Thoracic aorta (tissue), 2 donors: ENCODE data around the gene KIZ. TPM values are rescaled to one million over a fixed set of nuclear protein-coding genes. Genes with fewer than 3 reads are reported as not detected.

ENCODE experiments used
- ATAC-seq: fragments of 150-250 bp; one replicate; pipeline ENCODE4 v1.8.0; 2017; ENCODE audit warnings: low read depth; ENCODE audit not compliant: insufficient number of reproducible peaks, low FRiP score
- DNase-seq: peaks from one replicate; pipeline ENCODE4 v3.0.0-alpha.2; 2020; ENCODE audit warnings: low spot score
- H3K27ac ChIP-seq, 2 donors: fragments of 200-600 bp; sonication (generic); 1 replicate in 1 of 2; 2 replicates in 1 of 2; pipeline ENCODE4 v1.5.1; 2016; ENCODE audit warnings: mild to moderate bottlenecking in 2 of 2, moderate library complexity in 2 of 2
- H3K27me3 ChIP-seq: fragments of 200-600 bp; sonication (generic); replicated peaks from 2 replicates; pipeline ENCODE4 v1.6.0; 2016; ENCODE audit warnings: mild to moderate bottlenecking; ENCODE audit not compliant: insufficient read depth
- H3K36me3 ChIP-seq: fragments of 200-600 bp; sonication (generic); one replicate; pipeline ENCODE4 v1.5.1; 2016
- H3K4me1 ChIP-seq, 2 donors: fragments of 200-600 bp; sonication (generic); 1 replicate in 1 of 2; 2 replicates in 1 of 2; pipeline versions ENCODE4 v1.5.1 to v1.6.0; 2016; ENCODE audit warnings: low read depth in 2 of 2, mild to moderate bottlenecking in 1 of 2; ENCODE audit not compliant: control insufficient read depth in 1 of 2
- H3K4me3 ChIP-seq: fragments of 200-600 bp; sonication (generic); 2 replicates; pipeline ENCODE4 v1.5.1; 2016; ENCODE audit warnings: mild to moderate bottlenecking
- H3K9me3 ChIP-seq: fragments of 200-600 bp; sonication (generic); 2 replicates; pipeline ENCODE4 v1.5.1; 2016
- CTCF ChIP-seq: fragments of 200-600 bp; sonication (generic); IDR thresholded peaks from one replicate; pipeline ENCODE4 v1.5.1; 2019; ENCODE audit warnings: antibody characterized with exemption
- total RNA-seq, 2 donors: library from RNA; depleted of rRNA; stranded (reverse); fragments of >200 nt; gene quantifications; one replicate each; pipeline versions ENCODE4 v1.1.0 to v1.2.3, GENCODE V29; 2016

KIZ gene
- total RNA-seq, 2 donors from 2014 or later: 14.4 to 67.3 TPM

GRCh38 chr20:21279706-21280521, 154.0 kb downstream of the KIZ start:
- H3K4me1 ChIP-seq: no peaks in the 10 kb centered on the region
- TF ChIP-seq CTCF: no peak
- no peaks in the 10 kb centered on the region for H3K9me3 ChIP-seq
- H3K4me3 ChIP-seq: no peak overlapping the region
- H3K36me3 ChIP-seq: no peaks in the 10 kb centered on the region
- ATAC-seq (no peak), DNase-seq (no peak)
- H3K27me3 ChIP-seq: no peaks in the 10 kb centered on the region
- H3K27ac ChIP-seq: no peak overlapping the region

- no peak for ATAC-seq
- no peaks in the 10 kb centered on the region for H3K9me3 ChIP-seq
- no peak for DNase-seq
- H3K4me1 ChIP-seq: no peaks in the 10 kb centered on the region
- H3K36me3 ChIP-seq: no peaks in the 10 kb centered on the region
- no peak overlapping the region for H3K4me3 ChIP-seq
- no peak for TF ChIP-seq CTCF
- H3K27me3 ChIP-seq: no peaks in the 10 kb centered on the region
- no peak overlapping the region for H3K27ac ChIP-seq
Observed at GRCh38 chr20:21280522-21281016, 154.7 kb downstream of the KIZ start.

GRCh38 chr20:21286775-21287174, 160.9 kb downstream of the KIZ start:
- Histone ChIP-seq H3K4me3 (no peak overlapping the region), H3K4me1 (no peaks in the 10 kb centered on the region), H3K9me3 (no peaks in the 10 kb centered on the region), H3K36me3 (no peaks in the 10 kb centered on the region), H3K27me3 (no peaks in the 10 kb centered on the region), H3K27ac (no peak overlapping the region)
- DNase-seq: no peak
- ATAC-seq: no peak
- TF ChIP-seq CTCF: no peak

- DNase-seq: no peak
- ATAC-seq: no peak
Observed at GRCh38 chr20:21288587-21289370, 162.9 kb downstream of the KIZ start.

More at GRCh38 chr20:21288587-21289370, 162.9 kb downstream of the KIZ start:
- no peaks in the 10 kb centered on the region for H3K27me3 ChIP-seq
- no peak overlapping the region for H3K27ac ChIP-seq
- no peaks in the 10 kb centered on the region for H3K9me3 ChIP-seq
- no peaks in the 10 kb centered on the region for H3K4me1 ChIP-seq
- H3K4me3 ChIP-seq: no peak overlapping the region
- no peak for TF ChIP-seq CTCF
- H3K36me3 ChIP-seq: no peaks in the 10 kb centered on the region
